Brain microvascular endothelial cell (primary cell): ENCODE data around the gene MTCL1.

Source experiments
- DNase-seq: peaks from one replicate; pipeline ENCODE4 v3.0.0-alpha.2; 2020
- H3K27ac ChIP-seq: fragments of 250-450 bp; sonication (Bioruptor Pico); 2 replicates; pipeline ENCODE4 v1.5.1; 2020; ENCODE audit warnings: mild to moderate bottlenecking, moderate library complexity
- H3K27me3 ChIP-seq: fragments of 250-450 bp; sonication (Bioruptor Pico); replicated peaks from 2 replicates; pipeline ENCODE4 v1.5.1; 2020; ENCODE audit warnings: mild to moderate bottlenecking
- H3K36me3 ChIP-seq: fragments of 250-450 bp; sonication (Bioruptor Pico); replicated peaks from 2 replicates; pipeline ENCODE4 v1.5.1; 2020; ENCODE audit warnings: mild to moderate bottlenecking
- H3K4me3 ChIP-seq: 2 replicates; pipeline ENCODE4 v1.5.1; 2011; ENCODE audit warnings: low read depth, mild to moderate bottlenecking, control low read depth, low read length, moderate library complexity
- in situ Hi-C: cut with HindIII; loops from 2 replicates; pipeline ENCODE4 v1.10.0; 2017; ENCODE audit warnings: low sequenced_read_pairs, low pct_ligation_motif_present
- TF ChIP-seq, protein P1 (sequence below): IDR thresholded peaks from 2 replicates; pipeline ENCODE4 v1.5.1; 2011; ENCODE audit warnings: low read depth, mild to moderate bottlenecking, moderate library complexity, low read length, control low read depth, inconsistent platforms; ENCODE audit errors: missing control alignments

Gene MTCL1

DNA sequence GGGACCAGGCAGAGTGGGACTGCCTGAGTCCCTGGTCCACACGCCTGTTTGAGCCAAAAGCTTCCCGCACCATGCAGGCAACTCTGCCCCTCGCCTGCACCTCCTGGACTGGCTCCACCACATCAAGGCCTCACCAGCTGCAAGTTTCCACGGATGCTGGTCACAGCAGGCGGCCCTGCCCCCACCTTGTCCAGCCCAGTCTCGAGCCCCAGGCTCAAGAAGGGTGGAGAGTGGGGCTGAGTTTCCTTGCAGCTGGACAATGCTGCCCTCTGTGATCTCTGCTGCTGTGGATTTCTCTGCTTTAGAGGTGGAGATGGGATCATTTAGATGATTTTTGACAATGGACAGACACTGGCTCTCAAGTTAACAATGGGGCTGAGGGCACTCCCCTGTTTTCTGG is 74.9 kb downstream of the MTCL1 start:
- peaks cover 45% of the 10 kb centered on the region for H3K36me3 ChIP-seq
- TF ChIP-seq, protein P1, sequence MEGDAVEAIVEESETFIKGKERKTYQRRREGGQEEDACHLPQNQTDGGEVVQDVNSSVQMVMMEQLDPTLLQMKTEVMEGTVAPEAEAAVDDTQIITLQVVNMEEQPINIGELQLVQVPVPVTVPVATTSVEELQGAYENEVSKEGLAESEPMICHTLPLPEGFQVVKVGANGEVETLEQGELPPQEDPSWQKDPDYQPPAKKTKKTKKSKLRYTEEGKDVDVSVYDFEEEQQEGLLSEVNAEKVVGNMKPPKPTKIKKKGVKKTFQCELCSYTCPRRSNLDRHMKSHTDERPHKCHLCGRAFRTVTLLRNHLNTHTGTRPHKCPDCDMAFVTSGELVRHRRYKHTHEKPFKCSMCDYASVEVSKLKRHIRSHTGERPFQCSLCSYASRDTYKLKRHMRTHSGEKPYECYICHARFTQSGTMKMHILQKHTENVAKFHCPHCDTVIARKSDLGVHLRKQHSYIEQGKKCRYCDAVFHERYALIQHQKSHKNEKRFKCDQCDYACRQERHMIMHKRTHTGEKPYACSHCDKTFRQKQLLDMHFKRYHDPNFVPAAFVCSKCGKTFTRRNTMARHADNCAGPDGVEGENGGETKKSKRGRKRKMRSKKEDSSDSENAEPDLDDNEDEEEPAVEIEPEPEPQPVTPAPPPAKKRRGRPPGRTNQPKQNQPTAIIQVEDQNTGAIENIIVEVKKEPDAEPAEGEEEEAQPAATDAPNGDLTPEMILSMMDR: no peak
- no peaks in the 10 kb centered on the region for H3K27me3 ChIP-seq
- no peak for DNase-seq
- in situ Hi-C loops: no loop called here
- no peak overlapping the region for H3K27ac ChIP-seq
- H3K4me3 ChIP-seq: no peak overlapping the region

- Histone ChIP-seq H3K27me3 (no peaks in the 10 kb centered on the region), H3K36me3 (peaks cover 55% of the 10 kb centered on the region), H3K4me3 (no peak overlapping the region), H3K27ac (no peak overlapping the region)
- in situ Hi-C loops: no loop called here
- TF ChIP-seq, protein P1: no peak
- DNase-seq: no peak
These were observed 76.3 kb downstream of the MTCL1 start for GRCh38 chr18:8781671-8782070.

- DNase-seq: no peak
- Histone ChIP-seq H3K4me3 (no peak overlapping the region), H3K27me3 (no peaks in the 10 kb centered on the region), H3K27ac (no peak overlapping the region), H3K36me3 (peaks cover 58% of the 10 kb centered on the region)
- TF ChIP-seq, protein P1: no peak
- in situ Hi-C loops: no loop called here
These were observed 78.1 kb downstream of the MTCL1 start for GRCh38 chr18:8783335-8783993.

DNA sequence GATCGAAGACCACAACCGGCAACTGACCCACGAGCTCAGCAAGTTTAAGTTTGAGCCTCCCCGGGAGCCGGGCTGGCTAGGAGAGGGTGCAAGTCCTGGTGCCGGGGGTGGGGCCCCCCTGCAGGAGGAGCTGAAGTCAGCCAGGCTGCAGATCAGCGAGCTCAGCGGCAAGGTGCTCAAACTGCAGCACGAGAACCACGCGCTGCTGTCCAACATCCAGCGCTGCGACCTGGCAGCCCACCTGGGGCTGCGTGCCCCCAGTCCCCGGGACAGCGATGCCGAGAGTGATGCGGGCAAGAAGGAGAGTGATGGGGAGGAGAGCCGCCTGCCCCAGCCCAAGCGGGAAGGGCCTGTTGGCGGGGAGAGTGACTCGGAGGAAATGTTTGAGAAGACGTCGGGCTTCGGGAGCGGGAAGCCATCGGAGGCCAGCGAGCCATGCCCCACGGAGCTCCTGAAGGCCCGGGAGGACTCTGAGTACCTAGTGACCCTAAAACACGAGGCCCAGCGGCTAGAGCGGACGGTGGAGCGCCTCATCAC is 78.7 kb downstream of the MTCL1 start:
- DNase-seq: no peak
- H3K27me3 ChIP-seq: no peaks in the 10 kb centered on the region
- H3K4me3 ChIP-seq: no peak overlapping the region
- in situ Hi-C loops: no loop called here
- peaks cover 61% of the 10 kb centered on the region for H3K36me3 ChIP-seq
- TF ChIP-seq, protein P1: no peak
- H3K27ac ChIP-seq: no peak overlapping the region

DNA sequence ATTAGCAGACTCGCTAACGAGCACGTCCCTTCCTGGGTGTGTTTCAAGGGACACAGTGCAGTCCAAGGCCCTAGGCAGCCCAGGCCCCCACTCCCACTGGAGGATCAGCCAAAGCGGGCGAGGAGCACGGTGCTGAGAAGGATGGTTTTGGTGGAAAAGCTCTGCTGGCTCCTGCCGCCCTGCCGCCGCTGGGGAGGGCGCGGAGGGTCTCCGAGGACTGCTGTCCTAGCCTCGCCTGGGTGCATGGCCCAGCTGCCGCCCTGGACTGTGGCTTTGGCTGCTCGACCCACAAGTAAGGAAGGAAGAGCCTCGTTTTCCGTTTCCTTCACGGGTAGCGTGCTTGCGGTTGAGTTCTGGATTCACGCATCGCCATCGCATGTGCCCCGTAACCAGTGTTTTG is 79.9 kb downstream of the MTCL1 start:
- TF ChIP-seq, protein P1: no peak
- no peak for DNase-seq
- in situ Hi-C loops: no loop called here
- Histone ChIP-seq H3K27ac (no peak overlapping the region), H3K4me3 (no peak overlapping the region), H3K36me3 (peaks cover 54% of the 10 kb centered on the region), H3K27me3 (no peaks in the 10 kb centered on the region)
